GM23248 (cell line): Measurements from ENCODE around the gene ARFGEF3.

Source experiments
- EZH2 ChIP-seq: fragments of 200-600 bp; sonication (generic); IDR thresholded peaks from 2 replicates; pipeline ENCODE4 v1.6.1; 2018; ENCODE audit warnings: antibody characterized with exemption, mild to moderate bottlenecking; ENCODE audit not compliant: insufficient read depth, poor library complexity, severe bottlenecking
- EZH2phosphoT487 ChIP-seq: fragments of 200-600 bp; sonication (generic); IDR thresholded peaks from 2 replicates; pipeline ENCODE4 v1.6.1; 2018; ENCODE audit warnings: antibody characterized with exemption, moderate library complexity, mild to moderate bottlenecking, low read depth; ENCODE audit not compliant: insufficient read depth

- TF ChIP-seq EZH2 (no peak), EZH2phosphoT487 (no peak)
These were observed 215.3 kb downstream of the ARFGEF3 start for GRCh38 chr6:138377042-138377441.
